Kidney (tissue), 14 donors: Measurements from ENCODE around the gene OCEL1. TPM values are rescaled to one million over a fixed set of nuclear protein-coding genes. Genes with fewer than 3 reads are reported as not detected.
A peak's percentile ranks its signal among the peaks of the same experiment; 100 is the strongest.

ENCODE experiments used
- DNase-seq, 5 donors: peaks; one replicate each; pipeline ENCODE4 v3.0.0-alpha.2; 2013 to 2020
- FAIRE-seq: peaks from 2 replicates; lab custom pipeline; 2012; peaks lifted over from hg19 to GRCh38; lab: Jason Lieb, UNC
- H3K27ac ChIP-seq, 2 donors: one replicate each; pipeline ENCODE4 v1.7.0; 2013; ENCODE audit warnings: low read depth in 2 of 2, low read length in 2 of 2, inconsistent platforms in 1 of 2
- H3K27me3 ChIP-seq: one replicate; pipeline ENCODE4 v1.7.1; 2013; ENCODE audit warnings: low read length, inconsistent platforms; ENCODE audit not compliant: control insufficient read depth, insufficient read depth
- H3K36me3 ChIP-seq, 3 donors: one replicate each; pipeline versions ENCODE4 v1.7.0 to v1.7.1; 2013; ENCODE audit warnings: low read length in 3 of 3, control low read depth in 1 of 3, inconsistent platforms in 1 of 3; ENCODE audit not compliant: insufficient read depth in 3 of 3, control insufficient read depth in 2 of 3
- H3K4me1 ChIP-seq, 3 donors: one replicate each; pipeline versions ENCODE4 v1.7.0 to v1.7.1; 2013; ENCODE audit warnings: low read length in 3 of 3, inconsistent platforms in 1 of 3, low read depth in 1 of 3; ENCODE audit not compliant: control insufficient read depth in 2 of 3, insufficient read depth in 2 of 3
- H3K4me3 ChIP-seq, 3 donors: one replicate each; pipeline versions ENCODE4 v1.7.0 to v1.8.1; 2013; ENCODE audit warnings: low read length in 3 of 3, control low read depth in 1 of 3, inconsistent platforms in 1 of 3
- H3K9ac ChIP-seq, 3 donors: one replicate each; pipeline versions ENCODE4 v1.7.0 to v1.7.1; 2013; ENCODE audit warnings: low read length in 3 of 3, control low read depth in 1 of 3, inconsistent platforms in 1 of 3
- H3K9me3 ChIP-seq, 3 donors: one replicate each; pipeline versions ENCODE4 v1.7.0 to v1.7.1; 2013; ENCODE audit warnings: low read length in 3 of 3, control low read depth in 1 of 3, inconsistent platforms in 1 of 3; ENCODE audit not compliant: control insufficient read depth in 2 of 3, insufficient read depth in 1 of 3
- CTCF ChIP-seq: IDR thresholded peaks from 3 replicates; pipeline ENCODE4 v1.5.1; 2012; ENCODE audit warnings: mild to moderate bottlenecking, moderate library complexity, borderline replicate concordance; ENCODE audit not compliant: insufficient read depth; ENCODE audit errors: extremely low read depth
- intact Hi-C: fragments of 100-400 bp; cut with DNase I; formaldehyde crosslinking; loops from one replicate; pipeline ENCODE4 v1.11.1; 2022
- polyA plus RNA-seq: library from polyadenylated mRNA; stranded (reverse); fragments of 350-450 nt; fragmentation: Illumina TruSeq; extraction: RNeasy Lipid Tissue Mini Kit (QIAGEN cat#74804); gene quantifications from one replicate; pipeline ENCODE4 v1.2.3, GENCODE V29; 2014; ENCODE audit warnings: low read depth, low replicate concordance; ENCODE audit not compliant: insufficient read depth
- total RNA-seq: library from RNA; stranded (reverse); fragmentation: NEBNext Ultra II Directional; extraction: Animal tissue kit (Norgen Biotek cat#: 25700); gene quantifications from one replicate; pipeline ENCODE4 v1.2.1, GENCODE V29; 2021
- donor health status: control.
- donor health status: control.
- donor health status: control.
- donor health status: control.
- donor health status: control.
- donor health status: DM: yes; HTN: yes; CAD: no.
- donor health status: Normal renal cell carcinoma (clear cell type).

The OCEL1 gene
- total and polyA plus RNA-seq, 2 donors from 2014 or later: 35.3 to 80.1 TPM

- no peak for FAIRE-seq
- Histone ChIP-seq H3K27ac (no peak overlapping the region), H3K9me3 (no peaks in the 10 kb centered on the region), H3K36me3 (peaks cover 3 to 18% (median 9%) of the 10 kb centered on the region in 3 donors), H3K9ac (no peak overlapping the region), H3K27me3 (no peaks in the 10 kb centered on the region), H3K4me3 (no peak overlapping the region), H3K4me1 (no peaks in the 10 kb centered on the region)
- TF ChIP-seq CTCF: no peak
- no peak for DNase-seq
- intact Hi-C loops: no loop called here
Measured at GRCh38 chr19:17200408-17201079, 25.5 kb upstream of the OCEL1 start.

- Histone ChIP-seq H3K27me3 (no peaks in the 10 kb centered on the region), H3K27ac (no peak overlapping the region), H3K36me3 (peaks cover 3 to 18% (median 9%) of the 10 kb centered on the region in 3 donors), H3K9me3 (no peaks in the 10 kb centered on the region), H3K9ac (no peak overlapping the region), H3K4me3 (no peak overlapping the region), H3K4me1 (no peaks in the 10 kb centered on the region)
- intact Hi-C loops: no loop called here
- no peak for FAIRE-seq
- no peak for TF ChIP-seq CTCF
- DNase-seq: peak in 1 of 5 donors; percentile 71
Measured at GRCh38 chr19:17202249-17202648, 23.8 kb upstream of the OCEL1 start.

GRCh38 chr19:17202713-17203112 is 23.3 kb upstream of the OCEL1 start:
- no peak for FAIRE-seq

More at GRCh38 chr19:17202713-17203112, 23.3 kb upstream of the OCEL1 start:
- Histone ChIP-seq H3K4me3 (no peak overlapping the region), H3K9me3 (no peaks in the 10 kb centered on the region), H3K9ac (no peak overlapping the region), H3K36me3 (peaks cover 3 to 18% (median 9%) of the 10 kb centered on the region in 3 donors), H3K27me3 (no peaks in the 10 kb centered on the region), H3K4me1 (no peaks in the 10 kb centered on the region), H3K27ac (no peak overlapping the region)
- intact Hi-C loops: no loop called here
- no peak for DNase-seq
- TF ChIP-seq CTCF: no peak
